Nephron (organoid): Measurements from ENCODE around the gene INSR.

Experiments
- H3K27ac Mint-ChIP-seq, 3 experiments: 2 replicates each; pipeline ENCODE4 v1.8.0; 2020; ENCODE audit warnings: mixed read lengths in 3 of 3, mild to moderate bottlenecking in 2 of 3, moderate library complexity in 1 of 3
- H3K27me3 Mint-ChIP-seq: 2 replicates; pipeline ENCODE4 v1.8.0; 2021; ENCODE audit warnings: low read depth, mild to moderate bottlenecking, moderate library complexity, mixed read lengths
- H3K36me3 Mint-ChIP-seq: 2 replicates; pipeline ENCODE4 v1.8.0; 2020; ENCODE audit warnings: low read depth, mixed read lengths
- H3K4me1 Mint-ChIP-seq: 2 replicates; pipeline ENCODE4 v1.8.0; 2020; ENCODE audit warnings: mixed read lengths
- H3K4me3 Mint-ChIP-seq, 3 experiments: 2 replicates each; pipeline ENCODE4 v1.8.0; 2020; ENCODE audit warnings: mild to moderate bottlenecking in 3 of 3, mixed read lengths in 3 of 3, moderate library complexity in 2 of 3
- H3K9me3 Mint-ChIP-seq: 2 replicates; pipeline ENCODE4 v1.8.0; 2020; ENCODE audit warnings: mixed read lengths
- TF ChIP-seq, protein P1 (sequence below), 3 experiments: fragments of 200-600 bp; sonication (generic); IDR thresholded peaks; one replicate each; pipeline ENCODE4 v1.5.0; 2021; ENCODE audit warnings: antibody characterized with exemption in 3 of 3; ENCODE audit not compliant: unreplicated experiment in 3 of 3

INSR gene

DNA sequence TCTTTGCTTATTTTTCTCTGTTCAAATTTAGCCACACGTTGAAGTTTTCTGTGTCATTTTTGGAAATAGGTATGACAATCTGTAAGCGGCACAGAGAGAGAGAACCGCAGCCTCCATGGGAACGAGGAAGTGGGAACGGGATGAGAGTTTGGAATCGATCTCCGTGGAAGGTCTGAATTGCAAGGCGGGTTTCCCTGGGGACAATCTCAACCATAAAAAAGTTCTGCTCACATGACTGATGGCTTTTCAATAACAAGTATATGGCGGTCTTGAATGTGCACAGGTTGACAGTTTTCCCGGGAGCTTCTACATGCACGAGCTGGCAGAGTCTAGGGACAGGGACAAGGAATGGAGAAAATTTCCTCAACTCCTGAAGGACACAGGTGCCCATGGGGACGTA is 90.9 kb downstream of the INSR start:
- Mint-ChIP-seq H3K4me1 (peaks cover 9% of the 10 kb centered on the region), H3K9me3 (no peaks in the 10 kb centered on the region), H3K4me3 (no peak overlapping the region), H3K27me3 (no peaks in the 10 kb centered on the region), H3K27ac (peak overlapping the region in 1 of 3 experiments; percentile 64), H3K36me3 (no peaks in the 10 kb centered on the region)
- TF ChIP-seq, protein P1, sequence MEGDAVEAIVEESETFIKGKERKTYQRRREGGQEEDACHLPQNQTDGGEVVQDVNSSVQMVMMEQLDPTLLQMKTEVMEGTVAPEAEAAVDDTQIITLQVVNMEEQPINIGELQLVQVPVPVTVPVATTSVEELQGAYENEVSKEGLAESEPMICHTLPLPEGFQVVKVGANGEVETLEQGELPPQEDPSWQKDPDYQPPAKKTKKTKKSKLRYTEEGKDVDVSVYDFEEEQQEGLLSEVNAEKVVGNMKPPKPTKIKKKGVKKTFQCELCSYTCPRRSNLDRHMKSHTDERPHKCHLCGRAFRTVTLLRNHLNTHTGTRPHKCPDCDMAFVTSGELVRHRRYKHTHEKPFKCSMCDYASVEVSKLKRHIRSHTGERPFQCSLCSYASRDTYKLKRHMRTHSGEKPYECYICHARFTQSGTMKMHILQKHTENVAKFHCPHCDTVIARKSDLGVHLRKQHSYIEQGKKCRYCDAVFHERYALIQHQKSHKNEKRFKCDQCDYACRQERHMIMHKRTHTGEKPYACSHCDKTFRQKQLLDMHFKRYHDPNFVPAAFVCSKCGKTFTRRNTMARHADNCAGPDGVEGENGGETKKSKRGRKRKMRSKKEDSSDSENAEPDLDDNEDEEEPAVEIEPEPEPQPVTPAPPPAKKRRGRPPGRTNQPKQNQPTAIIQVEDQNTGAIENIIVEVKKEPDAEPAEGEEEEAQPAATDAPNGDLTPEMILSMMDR (IDR thresholded peaks at IDR 0.05; ENCODE audit: unreplicated experiment in 3 of 3), result no peak

DNA sequence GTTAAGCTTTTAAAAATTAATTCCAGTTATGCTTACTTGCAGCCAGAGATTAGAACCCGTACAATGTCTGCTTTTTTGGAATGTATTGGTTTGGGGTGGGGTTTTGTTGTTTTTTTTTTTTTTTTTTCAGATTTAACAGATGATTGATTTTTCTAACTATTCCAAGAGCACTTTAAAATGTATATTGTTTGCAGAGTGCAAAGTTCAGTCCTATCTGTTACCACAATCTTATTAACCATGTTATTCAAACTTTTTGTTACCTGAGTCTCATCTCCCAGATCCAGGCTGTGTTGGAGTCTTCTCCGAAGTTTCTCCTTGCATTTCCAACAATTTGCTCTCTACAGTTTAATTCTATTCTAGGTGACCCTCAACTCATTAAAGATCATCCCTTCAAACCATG is 91.3 kb downstream of the INSR start:
- peaks cover 4% of the 10 kb centered on the region for H3K4me1 Mint-ChIP-seq
- peak overlapping the region in 1 of 3 experiments; percentile 64 for H3K27ac Mint-ChIP-seq
- H3K27me3 Mint-ChIP-seq, result no peaks in the 10 kb centered on the region
- H3K4me3 Mint-ChIP-seq, result no peak overlapping the region
- TF ChIP-seq, protein P1 (IDR thresholded peaks at IDR 0.05; ENCODE audit: unreplicated experiment in 3 of 3), result no peak
- no peaks in the 10 kb centered on the region for H3K9me3 Mint-ChIP-seq
- no peaks in the 10 kb centered on the region for H3K36me3 Mint-ChIP-seq

- Mint-ChIP-seq H3K4me1 (peaks cover 13% of the 10 kb centered on the region), H3K4me3 (no peak overlapping the region), H3K27me3 (no peaks in the 10 kb centered on the region), H3K27ac (no peak overlapping the region), H3K9me3 (no peaks in the 10 kb centered on the region), H3K36me3 (no peaks in the 10 kb centered on the region)
- TF ChIP-seq, protein P1 (IDR thresholded peaks at IDR 0.05; ENCODE audit: unreplicated experiment in 3 of 3), result no peak
Observed at GRCh38 chr19:7200736-7201135, 93.5 kb downstream of the INSR start.

GRCh38 chr19:7199613-7200533 is 94.3 kb downstream of the INSR start:
- Mint-ChIP-seq H3K9me3 (no peaks in the 10 kb centered on the region), H3K27me3 (no peaks in the 10 kb centered on the region), H3K27ac (peak overlapping the region; percentile 2 to 85 (median 41)), H3K4me3 (peak overlapping the region; percentile 16 to 87 (median 29)), H3K4me1 (peaks cover 13% of the 10 kb centered on the region), H3K36me3 (no peaks in the 10 kb centered on the region)
- TF ChIP-seq, protein P1 (IDR thresholded peaks at IDR 0.05; ENCODE audit: unreplicated experiment in 3 of 3), result no peak

DNA sequence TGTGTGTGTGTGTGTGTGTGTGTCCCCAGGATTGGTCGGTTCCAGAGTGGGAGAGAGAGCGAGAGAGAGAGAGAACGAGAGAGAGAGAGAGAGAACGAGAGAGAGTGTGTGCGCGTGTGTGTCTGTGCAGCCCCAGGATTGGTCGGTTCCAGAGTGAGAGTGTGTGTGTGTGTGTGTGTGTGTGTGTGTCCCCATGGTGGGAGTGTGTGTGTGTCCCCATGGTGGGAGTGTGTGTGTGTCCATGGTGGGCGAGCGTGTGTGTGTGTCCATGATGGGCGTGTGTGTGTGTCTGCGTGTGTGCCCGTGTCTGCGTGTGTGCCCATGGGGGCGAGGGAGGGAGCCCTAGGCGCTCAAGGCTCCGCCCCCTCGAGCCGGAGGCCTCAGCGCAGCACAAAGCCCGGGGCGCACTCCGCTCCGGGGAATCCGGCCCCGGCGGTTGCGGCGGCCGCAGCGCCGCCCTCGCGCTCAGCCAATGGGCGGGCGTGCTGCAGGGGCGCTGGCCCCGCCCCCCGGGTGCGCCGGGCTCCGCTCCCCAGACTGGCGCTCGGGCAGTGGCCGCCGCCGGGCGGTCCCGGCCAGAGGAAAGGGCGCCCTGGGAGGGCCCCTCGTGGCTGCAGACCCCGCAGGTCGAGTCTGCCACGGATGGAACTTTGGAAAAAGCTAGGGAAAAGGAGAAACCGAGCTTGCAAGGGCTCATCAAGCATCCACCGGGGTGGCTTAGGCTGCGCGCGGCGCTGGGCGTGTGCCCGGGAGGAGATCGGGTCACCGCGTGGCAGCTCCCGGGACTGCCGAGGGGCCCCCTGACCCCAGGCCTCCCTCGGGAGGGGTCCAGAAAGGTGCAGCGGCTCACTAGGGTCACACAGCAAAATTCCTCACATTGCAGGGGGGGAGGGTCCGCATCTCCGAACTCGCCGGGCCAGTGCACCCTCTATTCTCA is 96.2 kb downstream of the INSR start:
- peak overlapping the region; percentile 87 to 92 (median 89) for H3K4me3 Mint-ChIP-seq
- no peaks in the 10 kb centered on the region for H3K36me3 Mint-ChIP-seq
- no peaks in the 10 kb centered on the region for H3K9me3 Mint-ChIP-seq
- no peaks in the 10 kb centered on the region for H3K27me3 Mint-ChIP-seq
- H3K4me1 Mint-ChIP-seq, result peaks cover 13% of the 10 kb centered on the region
- TF ChIP-seq, protein P1 (IDR thresholded peaks at IDR 0.05; ENCODE audit: unreplicated experiment in 3 of 3), result peak in 1 of 3 experiments; percentile 13
- peak overlapping the region; percentile 86 to 98 (median 96) for H3K27ac Mint-ChIP-seq
